ENCODE data around the gene TMED1. TPM values are rescaled to one million over a fixed set of nuclear protein-coding genes. Genes with fewer than 3 reads are reported as not detected.
A peak's percentile ranks its signal among the peaks of the same experiment; 100 is the strongest.

Gene TMED1
- total and polyA plus RNA-seq, 9 of the 15 experiments (the other 6 are each of a cell fraction or from before 2014, with no cell fraction given), result 0.86 to 30.2 (median 23.5) TPM

- TF ChIP-seq ATF4 (CRISPR knock-in tag; IDR thresholded peaks at IDR 0.05) (no peak), FIP1L1 (IDR thresholded peaks at IDR 0.05; ENCODE audit: low read depth, low read length, poor library complexity, severe bottlenecking) (no peak), PHF21A (IDR thresholded peaks at IDR 0.05; ENCODE audit: borderline replicate concordance, low read depth) (no peak), TEAD4 (IDR thresholded peaks at IDR 0.05; ENCODE audit: low read length) (no peak), TEAD4 (CRISPR knock-in tag; IDR thresholded peaks at IDR 0.05; ENCODE audit: borderline replicate concordance) (no peak), TRIM24 (IDR thresholded peaks at IDR 0.05) (no peak), ESRRA (IDR thresholded peaks at IDR 0.05; ENCODE audit: borderline replicate concordance, low read depth) (0 out of 2 replicates have a peak, but pooled peaks have one; percentile 11), RUNX1 (IDR thresholded peaks at IDR 0.05; ENCODE audit: low read depth) (no peak), RBFOX2 (IDR thresholded peaks at IDR 0.05; ENCODE audit: low read depth, low read length) (no peak; the same call in 1 of the 2 replicates), JUNB (CRISPR knock-in tag; conservative IDR thresholded peaks at IDR 0.05) (no peak), CSDE1 (IDR thresholded peaks at IDR 0.05) (no peak), SMARCE1 (IDR thresholded peaks at IDR 0.05) (no peak), ZNF586 (CRISPR knock-in tag; conservative IDR thresholded peaks at IDR 0.05) (no peak)
- TF ChIP-seq, protein P1, sequence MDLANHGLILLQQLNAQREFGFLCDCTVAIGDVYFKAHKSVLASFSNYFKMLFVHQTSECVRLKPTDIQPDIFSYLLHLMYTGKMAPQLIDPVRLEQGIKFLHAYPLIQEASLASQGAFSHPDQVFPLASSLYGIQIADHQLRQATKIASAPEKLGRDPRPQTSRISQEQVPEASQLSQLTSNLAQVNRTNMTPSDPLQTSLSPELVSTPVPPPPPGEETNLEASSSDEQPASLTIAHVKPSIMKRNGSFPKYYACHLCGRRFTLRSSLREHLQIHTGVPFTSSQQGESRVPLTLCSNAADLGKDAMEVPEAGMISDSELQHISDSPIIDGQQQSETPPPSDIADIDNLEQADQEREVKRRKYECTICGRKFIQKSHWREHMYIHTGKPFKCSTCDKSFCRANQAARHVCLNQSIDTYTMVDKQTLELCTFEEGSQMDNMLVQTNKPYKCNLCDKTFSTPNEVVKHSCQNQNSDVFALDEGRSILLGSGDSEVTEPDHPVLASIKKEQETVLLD (IDR thresholded peaks at IDR 0.05), result no peak
- TF ChIP-seq, protein P2, sequence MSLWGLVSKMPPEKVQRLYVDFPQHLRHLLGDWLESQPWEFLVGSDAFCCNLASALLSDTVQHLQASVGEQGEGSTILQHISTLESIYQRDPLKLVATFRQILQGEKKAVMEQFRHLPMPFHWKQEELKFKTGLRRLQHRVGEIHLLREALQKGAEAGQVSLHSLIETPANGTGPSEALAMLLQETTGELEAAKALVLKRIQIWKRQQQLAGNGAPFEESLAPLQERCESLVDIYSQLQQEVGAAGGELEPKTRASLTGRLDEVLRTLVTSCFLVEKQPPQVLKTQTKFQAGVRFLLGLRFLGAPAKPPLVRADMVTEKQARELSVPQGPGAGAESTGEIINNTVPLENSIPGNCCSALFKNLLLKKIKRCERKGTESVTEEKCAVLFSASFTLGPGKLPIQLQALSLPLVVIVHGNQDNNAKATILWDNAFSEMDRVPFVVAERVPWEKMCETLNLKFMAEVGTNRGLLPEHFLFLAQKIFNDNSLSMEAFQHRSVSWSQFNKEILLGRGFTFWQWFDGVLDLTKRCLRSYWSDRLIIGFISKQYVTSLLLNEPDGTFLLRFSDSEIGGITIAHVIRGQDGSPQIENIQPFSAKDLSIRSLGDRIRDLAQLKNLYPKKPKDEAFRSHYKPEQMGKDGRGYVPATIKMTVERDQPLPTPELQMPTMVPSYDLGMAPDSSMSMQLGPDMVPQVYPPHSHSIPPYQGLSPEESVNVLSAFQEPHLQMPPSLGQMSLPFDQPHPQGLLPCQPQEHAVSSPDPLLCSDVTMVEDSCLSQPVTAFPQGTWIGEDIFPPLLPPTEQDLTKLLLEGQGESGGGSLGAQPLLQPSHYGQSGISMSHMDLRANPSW (CRISPR knock-in tag; IDR thresholded peaks at IDR 0.05), result no peak
- TF ChIP-seq, protein P3, sequence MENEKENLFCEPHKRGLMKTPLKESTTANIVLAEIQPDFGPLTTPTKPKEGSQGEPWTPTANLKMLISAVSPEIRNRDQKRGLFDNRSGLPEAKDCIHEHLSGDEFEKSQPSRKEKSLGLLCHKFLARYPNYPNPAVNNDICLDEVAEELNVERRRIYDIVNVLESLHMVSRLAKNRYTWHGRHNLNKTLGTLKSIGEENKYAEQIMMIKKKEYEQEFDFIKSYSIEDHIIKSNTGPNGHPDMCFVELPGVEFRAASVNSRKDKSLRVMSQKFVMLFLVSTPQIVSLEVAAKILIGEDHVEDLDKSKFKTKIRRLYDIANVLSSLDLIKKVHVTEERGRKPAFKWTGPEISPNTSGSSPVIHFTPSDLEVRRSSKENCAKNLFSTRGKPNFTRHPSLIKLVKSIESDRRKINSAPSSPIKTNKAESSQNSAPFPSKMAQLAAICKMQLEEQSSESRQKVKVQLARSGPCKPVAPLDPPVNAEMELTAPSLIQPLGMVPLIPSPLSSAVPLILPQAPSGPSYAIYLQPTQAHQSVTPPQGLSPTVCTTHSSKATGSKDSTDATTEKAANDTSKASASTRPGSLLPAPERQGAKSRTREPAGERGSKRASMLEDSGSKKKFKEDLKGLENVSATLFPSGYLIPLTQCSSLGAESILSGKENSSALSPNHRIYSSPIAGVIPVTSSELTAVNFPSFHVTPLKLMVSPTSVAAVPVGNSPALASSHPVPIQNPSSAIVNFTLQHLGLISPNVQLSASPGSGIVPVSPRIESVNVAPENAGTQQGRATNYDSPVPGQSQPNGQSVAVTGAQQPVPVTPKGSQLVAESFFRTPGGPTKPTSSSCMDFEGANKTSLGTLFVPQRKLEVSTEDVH (IDR thresholded peaks at IDR 0.05; ENCODE audit: low read depth, partially characterized antibody), result no peak
Observed at GRCh38 chr19:10870955-10871603, 35.1 kb upstream of the TMED1 start, which contains the start of gene CARM1 (continued).

Data from K562 (cell line).